H1 (cell line): Measurements from ENCODE around the gene KCNN1. TPM values are rescaled to one million over a fixed set of nuclear protein-coding genes. Genes with fewer than 3 reads are reported as not detected.

ENCODE experiments used
- CTCF ChIA-PET: fragments of 300-600 bp; sonication (Branson Sonifier 250); formaldehyde crosslinking; loops from one replicate; lab custom pipeline; 2021; ENCODE audit not compliant: partially characterized antibody; lab: Charles Lee
- POLR2A ChIA-PET: fragments of 300-600 bp; sonication (Branson Sonifier 250); formaldehyde crosslinking; loops from one replicate; lab custom pipeline; 2021; ENCODE audit warnings: inconsistent platforms; ENCODE audit not compliant: partially characterized antibody; lab: Charles Lee
- DNase-seq, 2 experiments: peaks; one replicate each; pipeline versions ENCODE4 v3.0.0 to v3.0.0-alpha.2; 2010 to 2022; ENCODE audit warnings: low spot score in 2 of 2, low read depth in 1 of 2, mixed read lengths in 1 of 2
- FAIRE-seq: peaks from 2 replicates; lab custom pipeline; 2011; peaks lifted over from hg19 to GRCh38; lab: Jason Lieb, UNC
- H2AFZ ChIP-seq: 2 replicates; pipeline ENCODE4 v1.8.1; 2012; ENCODE audit warnings: low read length, inconsistent platforms
- H2AK5ac ChIP-seq: 2 replicates; pipeline ENCODE4 v1.6.1; 2013; ENCODE audit warnings: low read depth, low read length
- H2BK120ac ChIP-seq: replicated peaks from 2 replicates; pipeline ENCODE3; 2013; ENCODE audit warnings: low read depth, low read length, inconsistent platforms
- H2BK12ac ChIP-seq: 2 replicates; pipeline ENCODE4 v1.6.1; 2013; ENCODE audit warnings: low read depth, low read length
- H2BK15ac ChIP-seq: 2 replicates; pipeline ENCODE4 v1.6.1; 2013; ENCODE audit warnings: low read length
- H2BK20ac ChIP-seq: 2 replicates; pipeline ENCODE4 v1.6.1; 2013; ENCODE audit warnings: low read length
- H2BK5ac ChIP-seq: 2 replicates; pipeline ENCODE4 v1.6.1; 2013; ENCODE audit warnings: low read depth, low read length
- H3K14ac ChIP-seq: 2 replicates; pipeline ENCODE4 v1.6.1; 2013; ENCODE audit warnings: inconsistent platforms; ENCODE audit not compliant: insufficient read length
- H3K18ac ChIP-seq: 2 replicates; pipeline ENCODE4 v1.6.1; 2013; ENCODE audit warnings: low read length; ENCODE audit errors: extremely low read depth
- H3K23ac ChIP-seq: 2 replicates; pipeline ENCODE4 v1.6.1; 2013; ENCODE audit warnings: inconsistent platforms; ENCODE audit not compliant: insufficient read length
- H3K23me2 ChIP-seq: 2 replicates; pipeline ENCODE4 v1.6.1; 2013; ENCODE audit warnings: low read depth, low read length
- H3K27ac ChIP-seq: 2 replicates; pipeline ENCODE4 v1.6.1; 2011; ENCODE audit warnings: low read depth, low read length, inconsistent platforms
- H3K27me3 ChIP-seq, 4 experiments: replicated peaks in 1 of 4; 1 replicate in 1 of 4; 2 replicates in 3 of 4; pipeline versions ENCODE4 v1.6.1 to v1.8.1; 2011 to 2013; ENCODE audit warnings: low read length in 3 of 4, mild to moderate bottlenecking in 3 of 4, inconsistent platforms in 2 of 4, mixed read lengths in 2 of 4, moderate library complexity in 1 of 4; ENCODE audit not compliant: control insufficient read depth in 3 of 4, insufficient read depth in 3 of 4; ENCODE audit errors: extremely low read depth in 1 of 4
- H3K36me3 ChIP-seq, 4 experiments: 2 replicates each; pipeline versions ENCODE4 v1.6.1 to v1.8.1; 2011 to 2013; ENCODE audit warnings: mild to moderate bottlenecking in 4 of 4, low read length in 3 of 4, moderate library complexity in 2 of 4, control low read depth in 1 of 4, inconsistent platforms in 1 of 4; ENCODE audit not compliant: insufficient read depth in 4 of 4, control insufficient read depth in 2 of 4
- H3K4ac ChIP-seq: replicated peaks from 2 replicates; pipeline ENCODE3; 2013; ENCODE audit warnings: low read length, low read depth, mixed read lengths, inconsistent platforms; ENCODE audit not compliant: insufficient read length
- H3K4me1 ChIP-seq, 4 experiments: replicated peaks in 1 of 4; 1 replicate in 1 of 4; 2 replicates in 3 of 4; pipeline versions ENCODE4 v1.6.1 to v1.8.1; 2011 to 2013; ENCODE audit warnings: low read length in 3 of 4, inconsistent platforms in 2 of 4, mixed read lengths in 1 of 4; ENCODE audit not compliant: insufficient read depth in 4 of 4, control insufficient read depth in 3 of 4
- H3K4me2 ChIP-seq, 2 experiments: 2 replicates each; pipeline versions ENCODE4 v1.6.1 to v1.8.1; 2011 to 2013; ENCODE audit warnings: low read depth in 2 of 2, low read length in 2 of 2, control low read depth in 1 of 2, inconsistent platforms in 1 of 2, mild to moderate bottlenecking in 1 of 2; ENCODE audit not compliant: insufficient read depth in 1 of 2
- H3K4me3 ChIP-seq, 4 experiments: fragments of 200-600, 300-600 bp in 1 of 4; sonication (generic), shearing (Covaris generic), sonication (Bioruptor Twin) in 1 of 4; 2 replicates each; pipeline versions ENCODE4 v1.5.1 to v1.8.1; 2011 to 2016; ENCODE audit warnings: low read length in 4 of 4, low read depth in 3 of 4, control low read depth in 2 of 4, inconsistent platforms in 2 of 4, mild to moderate bottlenecking in 2 of 4, mixed read lengths in 1 of 4, moderate library complexity in 1 of 4; ENCODE audit not compliant: insufficient read depth in 2 of 4; ENCODE audit errors: extremely low read depth in 1 of 4
- H3K56ac ChIP-seq: replicated peaks from 2 replicates; pipeline ENCODE3; 2013; ENCODE audit warnings: low read depth, mild to moderate bottlenecking, mixed read lengths, low read length, inconsistent platforms; ENCODE audit not compliant: insufficient read length
- H3K79me1 ChIP-seq: 2 replicates; pipeline ENCODE4 v1.6.1; 2013; ENCODE audit warnings: low read depth, low read length, control low read depth
- H3K79me2 ChIP-seq, 2 experiments: 2 replicates each; pipeline versions ENCODE4 v1.6.1 to v1.8.1; 2012 to 2013; ENCODE audit warnings: low read length in 2 of 2, mild to moderate bottlenecking in 2 of 2, inconsistent platforms in 1 of 2; ENCODE audit not compliant: insufficient read depth in 2 of 2, control insufficient read depth in 1 of 2
- H3K9ac ChIP-seq, 4 experiments: replicated peaks in 1 of 4; 1 replicate in 1 of 4; 2 replicates in 3 of 4; pipeline versions ENCODE4 v1.6.1 to v1.8.1; 2011 to 2013; ENCODE audit warnings: low read depth in 3 of 4, low read length in 3 of 4, control low read depth in 2 of 4, mild to moderate bottlenecking in 2 of 4, moderate library complexity in 2 of 4, inconsistent platforms in 1 of 4; ENCODE audit errors: extremely low read depth in 1 of 4
- H3K9me3 ChIP-seq, 2 experiments: 2 replicates each; pipeline versions ENCODE4 v1.6.1 to v1.8.1; 2012 to 2013; ENCODE audit warnings: mild to moderate bottlenecking in 2 of 2, moderate library complexity in 2 of 2, control low read depth in 1 of 2, inconsistent platforms in 1 of 2, low read depth in 1 of 2, low read length in 1 of 2, mixed read lengths in 1 of 2; ENCODE audit not compliant: insufficient read depth in 2 of 2
- H4K20me1 ChIP-seq, 2 experiments: replicated peaks in 1 of 2; 2 replicates each; pipeline versions ENCODE3 to v1.8.1; 2011 to 2013; ENCODE audit warnings: inconsistent platforms in 2 of 2, low read length in 2 of 2, mild to moderate bottlenecking in 1 of 2; ENCODE audit not compliant: insufficient read depth in 2 of 2, control insufficient read depth in 1 of 2
- H4K5ac ChIP-seq: 2 replicates; pipeline ENCODE4 v1.6.1; 2013; ENCODE audit warnings: low read length, low read depth, mixed read lengths, inconsistent platforms; ENCODE audit not compliant: insufficient read length
- H4K8ac ChIP-seq: 2 replicates; pipeline ENCODE4 v1.8.0; 2013; ENCODE audit warnings: mild to moderate bottlenecking, moderate library complexity, low read length, inconsistent platforms; ENCODE audit not compliant: insufficient read depth; ENCODE audit errors: extremely low read depth
- H4K91ac ChIP-seq: replicated peaks from 2 replicates; pipeline ENCODE3; 2013; ENCODE audit warnings: low read length, mixed read lengths, inconsistent platforms; ENCODE audit not compliant: insufficient read length
- WGBS, 2 experiments: shearing (Covaris generic) in 1 of 2; methylation state at CpG; one replicate each; pipeline versions ENCODE4 v1.1.6 to v1.1.7; 2013 to 2015; ENCODE audit warnings: low lambda C conversion rate in 2 of 2, mixed read lengths in 2 of 2, inconsistent platforms in 1 of 2, low coverage in 1 of 2, missing lambda C conversion rate in 1 of 2; ENCODE audit not compliant: insufficient replicate concordance in 2 of 2, insufficient coverage in 1 of 2, insufficient read length in 1 of 2; ENCODE audit errors: extremely low coverage in 1 of 2, missing lambda C conversion rate in 1 of 2; 5-methylcytosine and 5-hydroxymethylcytosine counted together
- polyA plus RNA-seq, 7 experiments: library from polyadenylated mRNA; depleted of rRNA in 3 of 7; stranded (reverse) in 5 of 7; unstranded in 2 of 7; fragments of >200 nt in 5 of 7; fragments of 200-250 nt in 2 of 7; gene quantifications; 1 replicate in 5 of 7; 2 replicates in 1 of 7; 4 replicates in 1 of 7; pipeline versions ENCODE4 v1.2.1 to v1.2.3, GENCODE V29; 2011 to 2013; ENCODE audit warnings: missing spikeins in 2 of 7, mixed read lengths in 2 of 7
- total RNA-seq: library from RNA; stranded (reverse); fragmentation: NEBNext Ultra II Directional; extraction: Animal tissue kit (Norgen Biotek cat#: 25700); gene quantifications from 2 replicates; pipeline ENCODE4 v1.2.1, GENCODE V29; 2021

Gene KCNN1
- total and polyA plus RNA-seq, 2 of the 8 experiments (the other 6 are each of a cell fraction or from before 2014, with no cell fraction given) = 11.0 to 12.5 TPM

DNA sequence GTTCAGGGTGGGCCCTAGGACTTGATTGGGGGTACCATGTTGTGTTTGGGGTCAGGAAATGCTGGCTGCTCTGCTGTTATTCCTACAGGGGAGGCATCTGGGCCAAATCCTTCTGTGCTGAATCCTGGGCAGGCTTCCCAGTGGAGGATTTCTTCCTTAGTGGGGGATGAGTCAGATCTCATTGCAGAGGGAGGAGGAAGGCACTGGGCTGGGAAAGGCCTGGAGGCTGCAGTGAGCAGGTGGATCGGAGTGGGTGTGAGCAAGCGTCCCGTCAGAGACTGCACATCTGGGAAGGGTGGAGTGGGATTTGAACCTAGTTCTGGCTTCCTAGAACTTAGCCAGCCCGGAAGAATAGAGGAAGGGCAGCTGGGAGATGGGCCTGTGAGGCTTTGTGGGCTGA is 22.6 kb upstream of the KCNN1 start:
- H3K18ac ChIP-seq = no peak overlapping the region
- ChIA-PET POLR2A (interaction anchor here (1.2 to 4.6 kb wide), 5 partner anchors 10 to 85 kb away, joined by 3 to 58 read pairs (median 13); partner anchors contain the start of genes CCDC124 and RPL18A), CTCF (interaction anchor here (1.4 to 21.5 kb wide), 4 partner anchors 9 to 52 kb away, joined by 3 to 271 read pairs (median 54); partner anchors contain the start of genes CCDC124 and KCNN1)
- peaks cover 10% of the 10 kb centered on the region; the same call in 1 of the 2 replicates for H3K23me2 ChIP-seq
- 79% methylated on average over 4 of the region's 4 CpGs; no CpG with 5 or more reads in 1 of the 2 experiments for WGBS, 2 experiments
- peaks cover 0 to 5% (median 3%) of the 10 kb centered on the region in 4 experiments; a peak in 5 of 7 replicates for H3K27me3 ChIP-seq
- H3K4me2 ChIP-seq = no peak overlapping the region
- H2BK5ac ChIP-seq = no peak overlapping the region
- H3K79me2 ChIP-seq = no peaks in the 10 kb centered on the region
- peaks cover 0 to 23% (median 17%) of the 10 kb centered on the region in 4 experiments; a peak in 6 of 7 replicates for H3K4me1 ChIP-seq
- H4K91ac ChIP-seq = no peak overlapping the region
- H2BK20ac ChIP-seq = no peak overlapping the region
- no peak overlapping the region for H4K5ac ChIP-seq
- H3K4me3 ChIP-seq = no peak overlapping the region
- no peak overlapping the region for H2BK15ac ChIP-seq
- no peak overlapping the region for H2BK12ac ChIP-seq
- no peak overlapping the region for H2BK120ac ChIP-seq
- H3K27ac ChIP-seq = no peak overlapping the region
- H3K36me3 ChIP-seq = peaks cover 0 to 3% (median 0%) of the 10 kb centered on the region in 4 experiments; a peak in 1 of 8 replicates
- no peak overlapping the region for H3K56ac ChIP-seq
- peaks cover 1 to 4% of the 10 kb centered on the region in 2 experiments for H4K20me1 ChIP-seq
- no peak overlapping the region for H3K23ac ChIP-seq
- no peak overlapping the region for H3K14ac ChIP-seq
- no peak overlapping the region for H2AFZ ChIP-seq
- H3K79me1 ChIP-seq = no peaks in the 10 kb centered on the region
- no peaks in the 10 kb centered on the region for H3K9me3 ChIP-seq
- no peak overlapping the region for H2AK5ac ChIP-seq
- no peak overlapping the region for H3K9ac ChIP-seq
- DNase-seq = no peak
- H3K4ac ChIP-seq = no peak overlapping the region
- no peak for FAIRE-seq
- no peak overlapping the region for H4K8ac ChIP-seq
